Measurements from ENCODE around the gene AFF3. TPM values are rescaled to one million over a fixed set of nuclear protein-coding genes. Genes with fewer than 3 reads are reported as not detected.
"Not testable (repeated sequence)": the region's sequence is repeated elsewhere in the genome, so short reads cannot be mapped to it uniquely, and the experiment has no call there.

Gene AFF3
- total and polyA plus RNA-seq, 2 experiments from 2014 or later: 7.3 to 7.8 TPM

- no peaks in the 10 kb centered on the region for H3K79me2 ChIP-seq
- H3K36me3 ChIP-seq (replicated peaks; ENCODE audit: insufficient read depth, low read depth): no peaks in the 10 kb centered on the region
- H3K9me2 ChIP-seq (replicated peaks; ENCODE audit: insufficient read depth): no peaks in the 10 kb centered on the region
- H3K4me2 ChIP-seq: no peak overlapping the region
- no peaks in the 10 kb centered on the region for H3K27me3 ChIP-seq
- H3K27ac ChIP-seq: no peak overlapping the region
- no peaks in the 10 kb centered on the region for H3K9me3 ChIP-seq (ENCODE audit: low read depth)
- H2AFZ ChIP-seq: no peak overlapping the region
- 91% methylated on average over 4 of the region's 4 CpGs for WGBS (ENCODE audit: low lambda C conversion rate, missing lambda C conversion rate)
- no peak overlapping the region for H3K4me3 ChIP-seq
- no peaks in the 10 kb centered on the region for H3K4me1 ChIP-seq (ENCODE audit: insufficient read depth)
- no peaks in the 10 kb centered on the region for H4K20me1 ChIP-seq (ENCODE audit: insufficient read depth, poor library complexity, severe bottlenecking)
- no peak for DNase-seq (ENCODE audit: low spot score)
- TF ChIP-seq EZH2phosphoT487 (IDR thresholded peaks at IDR 0.05; ENCODE audit: low read depth, severe bottlenecking, unreplicated experiment) (no peak), EZH2 (IDR thresholded peaks at IDR 0.05; ENCODE audit: borderline replicate concordance) (no peak)
- TF ChIP-seq, protein P1, sequence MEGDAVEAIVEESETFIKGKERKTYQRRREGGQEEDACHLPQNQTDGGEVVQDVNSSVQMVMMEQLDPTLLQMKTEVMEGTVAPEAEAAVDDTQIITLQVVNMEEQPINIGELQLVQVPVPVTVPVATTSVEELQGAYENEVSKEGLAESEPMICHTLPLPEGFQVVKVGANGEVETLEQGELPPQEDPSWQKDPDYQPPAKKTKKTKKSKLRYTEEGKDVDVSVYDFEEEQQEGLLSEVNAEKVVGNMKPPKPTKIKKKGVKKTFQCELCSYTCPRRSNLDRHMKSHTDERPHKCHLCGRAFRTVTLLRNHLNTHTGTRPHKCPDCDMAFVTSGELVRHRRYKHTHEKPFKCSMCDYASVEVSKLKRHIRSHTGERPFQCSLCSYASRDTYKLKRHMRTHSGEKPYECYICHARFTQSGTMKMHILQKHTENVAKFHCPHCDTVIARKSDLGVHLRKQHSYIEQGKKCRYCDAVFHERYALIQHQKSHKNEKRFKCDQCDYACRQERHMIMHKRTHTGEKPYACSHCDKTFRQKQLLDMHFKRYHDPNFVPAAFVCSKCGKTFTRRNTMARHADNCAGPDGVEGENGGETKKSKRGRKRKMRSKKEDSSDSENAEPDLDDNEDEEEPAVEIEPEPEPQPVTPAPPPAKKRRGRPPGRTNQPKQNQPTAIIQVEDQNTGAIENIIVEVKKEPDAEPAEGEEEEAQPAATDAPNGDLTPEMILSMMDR (IDR thresholded peaks at IDR 0.05; ENCODE audit: poor library complexity): no peak
Measured at GRCh38 chr2:99509387-99509786, 633.0 kb downstream of the AFF3 start.

DNA sequence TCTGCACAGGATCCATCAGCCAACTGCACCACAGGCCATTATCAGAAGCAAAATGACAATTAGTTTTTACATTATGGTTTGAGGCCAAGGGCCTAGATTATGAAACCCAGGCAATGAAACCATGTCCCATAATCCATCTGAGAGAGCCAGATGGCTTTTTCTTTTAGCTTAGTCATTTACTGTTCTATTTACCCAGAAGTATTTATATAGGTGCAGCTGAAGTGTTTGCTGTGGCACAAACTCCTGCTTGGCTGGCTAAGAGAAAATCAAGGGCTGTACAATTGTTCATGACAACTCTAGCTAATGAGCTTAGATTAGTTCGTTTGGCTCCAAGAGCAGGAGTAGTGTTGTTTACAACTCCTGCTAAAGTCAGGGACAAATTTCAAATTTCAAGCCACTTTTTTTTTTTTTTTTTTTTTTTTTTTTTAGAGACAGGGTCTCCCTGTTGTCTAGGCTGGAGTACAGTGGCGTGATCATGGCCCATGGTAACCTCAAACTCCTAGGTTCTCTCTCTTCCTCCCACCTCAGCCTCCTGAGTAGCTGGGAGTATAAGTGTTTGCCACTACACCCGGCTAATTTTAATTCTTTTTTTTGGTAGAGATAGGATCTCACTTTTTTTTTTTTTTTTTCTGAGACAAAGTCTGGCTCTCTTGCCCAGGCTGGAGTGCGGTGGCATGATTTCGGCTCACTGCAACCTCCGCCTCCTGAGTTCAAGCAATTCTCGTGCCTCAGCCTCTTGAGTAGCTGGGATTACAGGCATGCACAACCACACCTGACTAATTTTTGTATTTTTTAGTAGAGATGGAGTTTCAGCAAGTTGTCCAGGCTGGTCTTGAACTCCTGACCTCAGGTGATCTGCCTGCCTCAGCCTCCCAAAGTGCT, 634.2 kb downstream of the AFF3 start:
- H3K4me1 ChIP-seq (ENCODE audit: insufficient read depth): no peaks in the 10 kb centered on the region
- H3K36me3 ChIP-seq (replicated peaks; ENCODE audit: insufficient read depth, low read depth): no peaks in the 10 kb centered on the region
- DNase-seq (ENCODE audit: low spot score): peak; percentile 18
- no peak for TF ChIP-seq EZH2 (IDR thresholded peaks at IDR 0.05; ENCODE audit: borderline replicate concordance)
- H2AFZ ChIP-seq: no peak overlapping the region
- 84% methylated on average over 7 of the region's 7 CpGs for WGBS (ENCODE audit: low lambda C conversion rate, missing lambda C conversion rate)
- H3K9me2 ChIP-seq (replicated peaks; ENCODE audit: insufficient read depth): no peaks in the 10 kb centered on the region
- H4K20me1 ChIP-seq (ENCODE audit: insufficient read depth, poor library complexity, severe bottlenecking): no peaks in the 10 kb centered on the region
- no peaks in the 10 kb centered on the region for H3K9me3 ChIP-seq (ENCODE audit: low read depth)
- H3K79me2 ChIP-seq: no peaks in the 10 kb centered on the region
- H3K4me2 ChIP-seq: no peak overlapping the region
- H3K4me3 ChIP-seq: no peak overlapping the region
- H3K27ac ChIP-seq: no peak overlapping the region
- no peaks in the 10 kb centered on the region for H3K27me3 ChIP-seq

DNA sequence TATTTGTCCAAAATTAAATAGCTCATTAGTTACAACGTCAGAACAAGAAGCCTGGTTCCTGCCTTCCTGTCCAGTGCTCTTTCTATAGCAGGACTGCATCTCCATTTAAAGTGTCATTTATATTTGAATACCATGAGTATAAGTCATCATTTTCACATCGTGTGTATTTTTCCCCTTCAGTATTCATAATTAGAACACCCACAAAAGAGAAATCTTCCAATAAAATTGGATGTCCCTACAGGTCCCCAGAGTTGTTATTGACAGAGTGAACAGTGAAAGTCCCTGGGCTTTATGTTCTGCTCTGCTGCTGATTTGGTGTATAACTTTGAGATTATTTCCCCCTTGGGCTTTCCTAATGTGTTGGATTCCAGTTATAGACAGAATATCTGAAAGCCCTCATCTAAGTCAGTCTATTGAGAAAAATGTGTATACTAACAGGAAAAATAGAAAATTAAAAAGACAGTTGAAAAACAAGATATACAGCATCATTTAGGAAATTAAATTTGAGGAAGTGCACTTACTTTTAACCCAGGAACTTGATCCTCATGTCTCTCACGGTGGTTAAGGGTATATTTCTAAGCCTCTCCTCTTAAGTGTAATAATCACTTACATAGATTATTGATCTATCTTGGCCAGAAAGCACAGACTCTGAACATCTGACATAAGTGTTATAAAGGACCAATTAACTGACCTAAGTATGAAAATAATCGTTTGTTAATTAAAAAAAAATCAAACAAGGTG, 637.4 kb downstream of the AFF3 start:
- no peaks in the 10 kb centered on the region for H3K36me3 ChIP-seq (replicated peaks; ENCODE audit: insufficient read depth, low read depth)
- no peaks in the 10 kb centered on the region for H3K9me2 ChIP-seq (replicated peaks; ENCODE audit: insufficient read depth)
- no peak overlapping the region for H3K4me3 ChIP-seq
- no peaks in the 10 kb centered on the region for H3K4me1 ChIP-seq (ENCODE audit: insufficient read depth)
- no peak overlapping the region for H3K4me2 ChIP-seq
- H3K27me3 ChIP-seq: no peaks in the 10 kb centered on the region
- H4K20me1 ChIP-seq (ENCODE audit: insufficient read depth, poor library complexity, severe bottlenecking): no peaks in the 10 kb centered on the region
- no peak for TF ChIP-seq EZH2phosphoT487 (IDR thresholded peaks at IDR 0.05; ENCODE audit: low read depth, severe bottlenecking, unreplicated experiment)
- TF ChIP-seq, protein P1 (IDR thresholded peaks at IDR 0.05; ENCODE audit: poor library complexity): no peak
- H3K27ac ChIP-seq: no peak overlapping the region
- no peak for DNase-seq (ENCODE audit: low spot score)
- no peaks in the 10 kb centered on the region for H3K9me3 ChIP-seq (ENCODE audit: low read depth)
- no peak overlapping the region for H2AFZ ChIP-seq
- H3K79me2 ChIP-seq: no peaks in the 10 kb centered on the region
- 82% methylated on average over 4 of the region's 4 CpGs for WGBS (ENCODE audit: low lambda C conversion rate, missing lambda C conversion rate)

- Histone ChIP-seq H3K27ac (peak overlapping the region; percentile 85), H2AFZ (peak overlapping the region; percentile 28)
- H3K36me3 ChIP-seq (replicated peaks; ENCODE audit: insufficient read depth, low read depth); H3K9me3 ChIP-seq (ENCODE audit: low read depth); H4K20me1 ChIP-seq (ENCODE audit: insufficient read depth, poor library complexity, severe bottlenecking); H3K4me2 ChIP-seq; H3K27me3 ChIP-seq; H3K9me2 ChIP-seq (replicated peaks; ENCODE audit: insufficient read depth); H3K79me2 ChIP-seq; H3K4me1 ChIP-seq (ENCODE audit: insufficient read depth); DNase-seq (ENCODE audit: low spot score); H3K4me3 ChIP-seq: not testable (repeated sequence)
- WGBS (ENCODE audit: low lambda C conversion rate, missing lambda C conversion rate): 88% methylated on average over 8 of the region's 8 CpGs
Measured at GRCh38 chr2:99503662-99504416, 638.6 kb downstream of the AFF3 start.

Data from hepatocyte (in vitro differentiated cells).